Measurements from ENCODE around the gene C2orf68. TPM values are rescaled to one million over a fixed set of nuclear protein-coding genes. Genes with fewer than 3 reads are reported as not detected.
A peak's percentile ranks its signal among the peaks of the same experiment; 100 is the strongest.

C2orf68 gene
- total and polyA plus RNA-seq, 2 of the 13 experiments (the other 11 are each of a cell fraction or from before 2014, with no cell fraction given) = 47.1 to 77.4 TPM

GRCh38 chr2:85584354-85584856 lies 27.5 kb downstream of the C2orf68 start, which contains the start of gene VAMP5 (continued):
- TF ChIP-seq BCLAF1 (IDR thresholded peaks at IDR 0.05) = no peak
- TF ChIP-seq HIC2 (CRISPR knock-in tag; IDR thresholded peaks at IDR 0.05; ENCODE audit: low read depth) = no peak; the same call in 1 of the 2 replicates
- no peak for TF ChIP-seq SP1 (IDR thresholded peaks at IDR 0.05)
- no peak; the same call in 1 of the 2 replicates for TF ChIP-seq SP1 (CRISPR knock-in tag; IDR thresholded peaks at IDR 0.05)
- TF ChIP-seq HNRNPL (IDR thresholded peaks at IDR 0.05; ENCODE audit: low read depth, low read length) = peak; percentile 91
- 0 out of 2 replicates have a peak, but pooled peaks have one; percentile 34 for TF ChIP-seq MIER3 (CRISPR knock-in tag; IDR thresholded peaks at IDR 0.05; ENCODE audit: borderline replicate concordance)
- 0 out of 2 replicates have a peak, but pooled peaks have one; percentile 3 for TF ChIP-seq MIXL1 (CRISPR knock-in tag; IDR thresholded peaks at IDR 0.05)
- 0 out of 2 replicates have a peak, but pooled peaks have one; percentile 20 for TF ChIP-seq ZNF513 (CRISPR knock-in tag; conservative IDR thresholded peaks at IDR 0.05)
- TF ChIP-seq HINFP (CRISPR knock-in tag; IDR thresholded peaks at IDR 0.05; ENCODE audit: low read depth) = peak; percentile 68
- no peak for TF ChIP-seq ELF4 (CRISPR knock-in tag; IDR thresholded peaks at IDR 0.05; ENCODE audit: borderline replicate concordance)
- peak; percentile 99 for TF ChIP-seq HNF4G (IDR thresholded peaks at IDR 0.05; ENCODE audit: borderline replicate concordance, low read depth, low read length)
- peak; percentile 97 for TF ChIP-seq HNF4G (CRISPR knock-in tag; IDR thresholded peaks at IDR 0.05; ENCODE audit: borderline replicate concordance, low read depth)
- TF ChIP-seq AFF4 (CRISPR knock-in tag; IDR thresholded peaks at IDR 0.05) = no peak; the same call in 1 of the 2 replicates
- TF ChIP-seq CHD2 (IDR thresholded peaks at IDR 0.05; ENCODE audit: low read depth, low read length) = no peak
- no peak for TF ChIP-seq ZEB1 (IDR thresholded peaks at IDR 0.05; ENCODE audit: insufficient replicate concordance, low read depth)
- TF ChIP-seq GTF3A (CRISPR knock-in tag; conservative IDR thresholded peaks at IDR 0.05) = no peak
